ENCODE results near the gene DSC1. TPM values are rescaled to one million over a fixed set of nuclear protein-coding genes. Genes with fewer than 3 reads are reported as not detected.
"Not testable (repeated sequence)": the region's sequence is repeated elsewhere in the genome, so short reads cannot be mapped to it uniquely, and the experiment has no call there.

DSC1 gene
- total RNA-seq, 2 donors from 2014 or later: not detected

DNA sequence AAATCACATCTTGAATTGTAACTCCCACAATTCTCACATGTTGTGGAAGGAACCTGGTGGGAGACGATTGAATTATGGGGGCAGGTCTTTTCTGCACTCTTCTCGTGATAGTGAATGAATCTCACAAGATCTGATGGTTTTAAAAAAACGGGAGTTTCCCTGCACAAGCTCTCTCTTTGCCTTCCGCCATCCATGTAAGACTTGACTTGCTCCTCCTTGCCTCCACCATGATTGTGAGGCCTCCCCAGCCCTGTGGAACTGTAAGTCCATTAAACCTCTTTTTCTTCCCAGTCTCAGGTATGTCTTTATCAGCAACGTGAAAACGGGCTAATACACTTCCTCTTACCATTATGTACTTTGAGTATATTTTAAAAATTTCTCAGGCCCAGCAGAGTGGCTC is 14.7 kb upstream of the DSC1 start:
- DNase-seq (ENCODE audit: low spot score); intact Hi-C loops (cut with DNase I): not testable (repeated sequence)

DNA sequence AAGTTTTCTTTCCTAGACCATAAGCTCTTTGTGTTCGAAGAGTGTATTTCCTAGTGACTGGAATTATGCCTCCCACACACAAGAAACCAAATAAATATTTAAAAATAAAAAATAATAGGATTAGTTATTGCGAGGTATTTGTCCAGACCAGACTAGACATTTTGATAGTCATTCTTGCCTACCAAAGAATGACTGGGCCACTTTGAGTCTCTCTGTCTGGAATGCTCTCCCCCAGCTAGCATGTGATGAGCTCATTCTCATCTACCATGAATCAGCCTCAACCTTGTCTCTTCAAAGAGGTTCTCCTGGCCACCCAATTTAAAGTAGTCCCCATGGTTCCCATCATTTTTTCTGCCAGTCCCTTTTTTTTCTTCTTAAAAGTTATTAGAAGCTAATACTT is 13.9 kb upstream of the DSC1 start:
- intact Hi-C loops (cut with DNase I): no loop called here
- DNase-seq (ENCODE audit: low spot score): no peak

DNA sequence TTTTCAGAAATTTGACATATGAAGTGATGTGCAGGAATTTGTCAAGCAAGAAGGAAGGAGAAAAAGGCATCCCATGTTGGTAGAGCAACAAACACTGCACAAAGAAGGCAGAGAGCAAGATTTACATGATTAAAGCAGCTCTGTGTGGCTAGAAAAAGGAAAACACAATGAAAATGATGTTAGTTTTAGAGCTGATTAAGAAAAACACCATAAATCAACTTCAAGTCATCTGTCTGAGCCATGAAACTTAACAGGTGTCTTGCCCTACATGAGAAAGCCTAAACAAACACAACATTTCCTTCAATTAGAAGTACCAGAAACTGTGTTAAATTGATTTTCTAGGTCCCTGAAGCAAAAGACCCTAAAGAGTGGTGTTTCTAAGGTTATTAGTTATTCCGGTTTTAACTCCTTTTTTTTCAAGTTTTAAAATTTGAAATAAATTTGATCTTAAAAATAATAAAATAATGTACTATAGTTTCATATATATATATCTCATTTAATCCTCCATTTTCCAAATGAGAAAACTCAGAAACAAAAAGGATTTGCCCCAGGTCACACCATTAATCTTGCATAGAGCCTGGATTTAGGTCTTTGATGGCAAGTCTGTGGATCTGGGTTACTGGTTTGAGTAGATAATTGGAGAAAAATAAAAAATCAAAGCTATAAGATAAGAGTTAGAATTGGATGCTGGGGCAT is 8.6 kb upstream of the DSC1 start:
- no peak for DNase-seq (ENCODE audit: low spot score)
- intact Hi-C loops (cut with DNase I): no loop called here

DNA sequence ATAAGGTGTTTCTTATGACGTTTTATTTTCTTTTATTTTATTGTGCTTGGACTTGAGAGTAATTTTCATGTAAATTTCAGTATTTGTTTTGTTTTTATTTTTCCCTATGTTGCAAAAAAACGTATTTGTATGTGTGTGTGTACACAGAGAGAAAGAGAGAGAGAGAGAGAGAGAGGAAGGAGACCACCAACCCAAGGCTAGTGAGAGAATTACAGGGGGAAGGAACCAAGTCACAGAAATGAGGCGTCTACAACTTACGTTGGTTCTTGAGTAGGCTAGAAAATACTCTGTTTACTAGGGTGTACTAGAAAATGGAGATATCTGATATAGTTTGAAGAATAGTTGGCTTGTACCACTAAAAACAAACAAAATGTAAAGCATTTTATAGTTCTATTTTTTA is 7.7 kb upstream of the DSC1 start:
- intact Hi-C loops (cut with DNase I): no loop called here
- no peak for DNase-seq (ENCODE audit: low spot score)

- DNase-seq (ENCODE audit: low spot score): no peak
- intact Hi-C loops (cut with DNase I): no loop called here
These were observed 250 bp downstream of the DSC1 start for GRCh38 chr18:31162419-31162793.

DNA sequence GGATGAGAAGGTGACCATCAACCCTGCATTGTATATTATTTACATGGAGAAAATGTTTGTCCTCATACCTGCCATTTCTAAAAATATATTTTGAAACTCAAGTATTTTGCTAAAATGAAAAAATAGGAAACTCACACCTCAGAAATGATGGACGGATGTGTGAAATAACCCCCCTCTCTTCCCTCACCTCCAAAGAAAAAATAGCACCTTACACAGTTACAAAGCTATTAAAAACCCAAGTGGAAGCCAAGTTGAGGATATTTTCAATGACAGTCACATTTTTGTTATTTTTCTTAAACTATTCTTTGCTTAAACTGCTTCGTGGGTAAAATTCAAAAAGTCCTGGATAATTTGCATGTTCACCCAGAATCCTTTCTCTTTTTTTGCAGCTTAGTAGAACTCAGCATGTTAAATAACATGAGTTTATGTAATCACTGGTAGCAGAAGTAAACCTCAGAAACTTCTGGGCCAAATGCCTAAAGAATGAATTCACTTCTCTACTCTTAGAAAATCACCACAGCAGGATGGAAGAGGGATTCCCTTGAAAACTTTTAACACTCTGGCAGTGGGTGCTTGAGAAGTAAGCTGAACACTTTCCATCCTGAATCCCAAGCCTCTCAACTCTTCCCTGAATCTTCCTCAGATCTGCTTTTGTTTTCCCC is 768 bp downstream of the DSC1 start:
- no peak for DNase-seq (ENCODE audit: low spot score)

DNA sequence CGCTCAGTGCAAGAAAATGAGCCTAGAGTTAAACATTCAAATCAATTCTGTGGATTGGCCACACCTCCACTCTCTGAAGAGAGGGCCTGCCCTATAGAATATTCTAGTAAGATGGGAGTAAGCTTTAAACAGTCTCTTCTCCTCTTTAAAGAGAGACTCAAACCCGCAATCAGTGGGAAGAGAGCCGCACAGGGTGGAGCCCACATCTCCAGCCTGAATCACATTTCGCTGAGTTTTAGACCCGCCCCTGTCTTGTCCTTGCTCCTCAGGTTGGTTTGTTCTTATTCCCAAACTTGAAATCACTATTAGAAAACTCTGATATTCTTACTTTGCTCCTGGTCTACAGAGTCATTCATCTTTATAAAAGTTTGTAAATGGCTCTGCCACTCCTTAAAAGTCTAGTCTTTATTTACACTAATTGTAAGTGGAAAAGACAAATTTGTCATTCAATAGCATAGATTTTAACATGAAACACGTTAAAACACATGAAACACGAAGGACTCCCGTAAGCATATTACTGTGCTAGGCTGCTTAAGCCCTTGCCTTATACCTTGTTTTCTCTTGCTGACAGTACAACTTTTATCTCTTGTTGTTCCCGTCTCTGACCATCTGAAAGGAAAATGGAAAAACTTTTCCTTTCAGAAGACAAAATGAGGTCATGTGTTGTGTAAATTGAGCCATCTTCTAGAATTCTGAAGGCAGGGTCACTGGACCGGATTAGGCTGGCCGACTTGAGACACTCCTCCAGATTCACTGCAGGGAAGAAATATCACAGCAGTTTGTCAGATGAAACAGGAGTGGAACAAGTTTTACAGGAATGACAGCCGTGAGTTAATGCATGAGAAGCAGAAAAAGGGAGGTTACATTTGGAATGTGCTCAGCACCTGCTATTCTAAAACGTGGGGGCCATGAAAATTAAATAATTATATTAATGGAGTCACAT is 5.6 kb downstream of the DSC1 start:
- intact Hi-C loops (cut with DNase I): no loop called here
- DNase-seq (ENCODE audit: low spot score): no peak

More for the DNA sequence above, 768 bp downstream of the DSC1 start:
- intact Hi-C loops (cut with DNase I): no loop called here

- DNase-seq (ENCODE audit: low spot score): no peak
- intact Hi-C loops (cut with DNase I): no loop called here
These were observed 7.2 kb downstream of the DSC1 start for GRCh38 chr18:31155498-31155897.

DNA sequence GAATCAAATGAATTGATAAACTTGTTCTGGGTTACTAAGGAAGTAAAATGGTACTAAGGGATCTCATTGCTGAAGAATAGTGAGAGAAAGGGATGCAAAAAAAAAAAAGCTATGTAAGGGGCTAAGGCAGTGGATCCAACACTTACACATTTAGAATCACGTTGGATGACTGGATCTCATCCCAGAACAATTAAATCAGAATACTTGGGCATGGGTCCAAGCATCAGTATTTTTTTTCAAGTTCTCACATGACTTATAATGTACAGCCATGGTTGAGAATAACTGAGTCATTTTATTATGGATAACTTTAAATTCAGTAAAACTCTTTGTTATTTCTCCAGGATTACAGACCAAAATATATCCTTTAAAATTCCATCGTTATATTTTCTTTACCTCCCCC is 8.5 kb downstream of the DSC1 start:
- DNase-seq (ENCODE audit: low spot score): no peak
- intact Hi-C loops (cut with DNase I): no loop called here

DNA sequence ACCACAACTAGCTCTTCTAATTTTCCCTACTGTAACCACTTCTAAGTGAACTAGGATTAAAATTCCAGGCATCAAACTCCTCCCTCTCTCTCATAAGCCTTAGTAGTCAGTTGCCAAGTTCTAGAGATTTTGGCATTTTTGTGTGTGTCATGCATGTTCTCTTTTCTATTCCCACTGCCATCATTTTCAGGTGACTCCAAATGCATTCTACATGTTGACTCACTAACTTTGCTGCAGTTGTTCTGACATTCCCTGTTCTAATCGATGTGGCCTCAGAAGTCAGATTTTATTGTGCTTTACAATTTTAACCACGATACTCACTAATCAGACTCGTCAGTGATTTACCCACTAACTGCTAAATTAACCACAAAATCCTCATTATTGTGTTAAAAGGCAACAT is 13.3 kb downstream of the DSC1 start:
- intact Hi-C loops (cut with DNase I): no loop called here
- no peak for DNase-seq (ENCODE audit: low spot score)

DNA sequence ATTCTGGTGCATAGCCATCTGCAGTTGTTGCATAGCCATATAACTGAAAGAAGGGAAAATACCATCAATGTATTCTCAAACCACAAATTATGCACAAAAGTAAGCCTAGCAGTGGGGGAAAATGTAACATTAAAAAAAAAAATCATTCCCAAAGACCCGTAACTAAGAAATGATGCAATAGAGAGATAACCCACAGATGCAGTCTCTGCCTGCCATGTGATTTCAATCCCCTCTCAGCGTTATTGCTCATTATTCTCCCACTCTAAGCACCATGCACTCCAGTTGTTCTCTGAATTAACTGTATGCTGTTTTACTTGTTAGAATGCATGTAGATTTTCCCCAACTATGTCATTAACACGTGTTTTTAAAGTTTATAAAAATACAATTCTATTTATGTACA is 14.1 kb downstream of the DSC1 start:
- no peak for DNase-seq (ENCODE audit: low spot score)
- intact Hi-C loops (cut with DNase I): no loop called here

GRCh38 chr18:31146809-31147208 is 15.8 kb downstream of the DSC1 start:
- no peak for DNase-seq (ENCODE audit: low spot score)
- intact Hi-C loops (cut with DNase I): no loop called here

DNA sequence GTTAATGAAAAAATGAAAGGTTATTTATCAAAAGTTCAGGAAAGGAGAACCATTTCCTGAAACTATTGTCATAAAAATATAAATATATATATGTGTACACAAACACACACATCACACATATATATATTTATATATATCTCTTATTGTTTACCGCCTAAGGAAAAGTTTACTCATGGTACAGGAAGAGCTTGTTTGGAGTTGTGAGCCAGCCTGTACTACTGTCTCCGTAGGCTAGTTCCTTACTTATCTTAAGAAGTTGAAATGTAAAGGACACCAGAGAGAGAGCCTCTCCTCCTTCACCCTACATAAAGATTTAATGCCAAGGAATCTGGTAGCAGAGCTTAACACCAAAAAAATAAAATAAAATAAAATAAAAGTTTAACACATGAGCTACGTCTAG is 19.6 kb downstream of the DSC1 start:
- intact Hi-C loops (cut with DNase I): no loop called here
- DNase-seq (ENCODE audit: low spot score): no peak

DNA sequence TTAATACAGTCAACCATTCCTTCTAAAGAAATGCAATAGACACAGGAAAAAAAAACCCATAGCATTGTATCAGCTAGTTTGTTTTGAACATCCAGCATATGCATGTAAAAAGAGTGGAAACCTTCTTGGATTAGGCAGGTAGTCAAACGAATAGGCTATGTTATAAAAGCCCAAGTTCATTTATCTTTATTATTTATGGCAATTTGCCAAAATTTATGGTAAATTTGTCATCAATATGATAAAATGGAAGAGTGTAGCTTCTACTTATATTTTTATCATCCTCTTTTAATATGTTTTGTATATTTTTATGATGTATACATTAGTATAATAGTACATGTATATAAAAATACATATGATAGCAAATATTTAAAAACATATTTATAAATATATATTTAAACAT is 23.9 kb downstream of the DSC1 start:
- intact Hi-C loops (cut with DNase I): no loop called here
- DNase-seq (ENCODE audit: low spot score): no peak

GRCh38 chr18:31134988-31135529 is 27.6 kb downstream of the DSC1 start:
- no peak for DNase-seq (ENCODE audit: low spot score)
- intact Hi-C loops (cut with DNase I): no loop called here

DNA sequence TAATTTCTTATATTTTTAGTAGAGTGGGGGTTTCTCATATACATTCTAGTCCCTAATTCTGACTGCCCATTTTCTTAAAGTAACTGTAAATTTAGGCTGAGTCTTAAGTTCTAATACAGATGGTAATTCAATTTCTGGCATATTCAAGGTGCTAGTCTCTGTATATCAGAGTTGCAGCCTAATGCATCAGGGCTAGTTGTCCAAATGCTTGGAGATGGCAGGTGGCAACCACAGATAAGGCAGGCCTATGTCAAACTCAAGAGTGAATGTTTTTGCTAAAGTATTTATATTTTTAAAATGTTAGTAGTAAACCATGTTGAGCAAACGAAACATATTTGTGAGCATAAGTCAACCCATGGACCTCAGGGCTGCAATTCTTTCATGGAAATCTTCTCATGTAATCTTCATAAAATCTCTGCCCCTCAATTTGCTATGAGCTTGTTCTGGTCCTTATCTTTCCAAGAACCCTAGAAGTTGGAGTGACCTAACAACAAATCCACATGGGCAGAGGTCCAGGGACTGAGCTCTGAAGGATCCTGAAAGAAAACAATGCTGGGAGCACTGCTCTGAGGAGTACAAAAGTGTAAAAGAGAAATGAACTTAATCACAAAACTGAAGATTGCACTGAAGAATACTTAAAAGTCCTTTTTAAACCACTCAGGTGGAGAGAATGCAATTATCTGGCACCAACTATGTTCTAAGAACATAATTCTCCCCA is 33.1 kb downstream of the DSC1 start:
- DNase-seq (ENCODE audit: low spot score): no peak
- intact Hi-C loops (cut with DNase I): no loop called here

DNA sequence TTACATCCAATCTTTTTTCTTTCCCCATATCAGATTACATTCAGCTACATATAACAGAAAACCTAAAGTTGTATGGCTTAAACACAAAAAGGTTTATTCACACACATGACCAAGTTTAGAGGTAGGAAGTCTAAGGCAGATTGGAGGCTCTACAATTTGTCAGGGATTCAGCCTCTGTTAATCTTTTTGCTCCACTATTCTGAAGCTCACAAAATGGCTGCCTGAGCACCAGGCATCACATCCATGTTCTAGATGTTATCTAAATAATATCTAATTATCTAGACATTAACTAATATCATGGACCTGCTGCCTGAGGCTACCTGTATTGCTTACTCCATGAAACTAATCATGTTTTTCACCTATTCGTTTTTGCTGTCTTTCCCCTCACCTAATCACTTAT is 36.8 kb downstream of the DSC1 start:
- DNase-seq (ENCODE audit: low spot score): no peak
- intact Hi-C loops (cut with DNase I): no loop called here

DNA sequence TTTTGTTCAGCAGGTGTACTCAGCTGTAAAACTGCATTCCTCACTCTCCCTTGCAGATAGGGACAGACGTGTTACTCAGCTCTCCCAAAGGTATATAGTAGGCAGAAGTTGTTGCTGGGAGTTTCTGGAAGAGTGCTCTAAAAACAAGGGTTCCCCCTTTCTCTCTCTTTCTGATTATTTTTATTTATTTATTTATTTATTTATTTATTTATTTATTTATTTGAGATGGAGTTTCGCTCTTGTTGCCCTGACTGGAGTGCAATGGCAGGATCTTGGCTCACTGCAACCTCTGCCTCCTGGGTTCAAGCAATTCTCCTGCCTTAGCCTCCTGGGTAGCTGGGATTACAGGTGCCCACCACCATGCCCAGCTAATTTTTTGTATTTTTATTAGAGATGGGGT is 39.5 kb downstream of the DSC1 start:
- DNase-seq (ENCODE audit: low spot score); intact Hi-C loops (cut with DNase I): not testable (repeated sequence)

DNA sequence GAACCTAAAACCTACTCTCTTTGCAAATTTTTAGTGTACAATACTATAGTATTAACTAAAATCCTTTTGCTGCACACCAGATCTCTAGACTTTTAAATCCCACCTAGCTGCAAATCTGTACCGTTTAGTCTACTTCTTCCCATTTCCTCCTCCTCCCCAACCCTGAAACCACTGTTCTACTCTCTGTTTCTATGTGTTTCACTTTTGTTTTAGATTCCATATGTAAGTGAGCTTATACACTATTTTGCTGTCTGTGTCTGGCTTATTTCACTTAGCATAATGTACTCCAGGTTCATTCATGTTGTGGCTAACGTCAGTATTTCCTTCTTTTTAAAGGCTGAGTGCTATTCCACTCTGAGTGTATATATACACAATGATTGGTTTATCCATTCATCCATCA is 42.1 kb downstream of the DSC1 start:
- intact Hi-C loops (cut with DNase I): no loop called here
- DNase-seq (ENCODE audit: low spot score): no peak
